SK-N-SH treated with all-trans-retinoic acid at 6 μM for 48 hours (cell line): Measurements from ENCODE around the gene TOP2B.

Experiments used
- ATAC-seq: fragments of 200-7000 bp; cut with Tn5 transposase; 3 replicates; pipeline ENCODE4 v1.9.1; 2020; ENCODE audit warnings: mild to moderate bottlenecking, moderate library complexity
- ARNTL ChIP-seq: fragments of 450-650 bp; formaldehyde crosslinking; IDR thresholded peaks from 2 replicates; pipeline ENCODE4 v1.5.0; 2020; ENCODE audit warnings: low read depth, mild to moderate bottlenecking, moderate library complexity, borderline replicate concordance
- BACH2 ChIP-seq: fragments of 250-450 bp; sonication (Bioruptor Pico); IDR thresholded peaks from 2 replicates; pipeline ENCODE4 v1.9.0; 2021; ENCODE audit warnings: mild to moderate bottlenecking, borderline replicate concordance
- CREB5 ChIP-seq: fragments of 250-450 bp; sonication (Bioruptor Pico); IDR thresholded peaks from 2 replicates; pipeline ENCODE4 v1.5.1; 2020; ENCODE audit warnings: low read depth, mild to moderate bottlenecking, moderate library complexity
- CSDC2 ChIP-seq: fragments of 250-450 bp; sonication (Bioruptor Pico); IDR thresholded peaks from 2 replicates; pipeline ENCODE4 v1.5.0; 2020; ENCODE audit warnings: mild to moderate bottlenecking, moderate library complexity
- CSRNP3 ChIP-seq: fragments of 250-450 bp; sonication (Bioruptor Pico); IDR thresholded peaks from 2 replicates; pipeline ENCODE4 v1.5.1; 2021; ENCODE audit warnings: mild to moderate bottlenecking, moderate library complexity
- ESRRG ChIP-seq: fragments of 250-450 bp; sonication (Bioruptor Pico); IDR thresholded peaks from 2 replicates; pipeline ENCODE4 v1.6.1; 2021; ENCODE audit warnings: mild to moderate bottlenecking
- GLIS3 ChIP-seq: fragments of 250-450 bp; sonication (Bioruptor Pico); IDR thresholded peaks from 2 replicates; pipeline ENCODE4 v1.5.0; 2020; ENCODE audit warnings: mild to moderate bottlenecking, moderate library complexity
- ISL1 ChIP-seq: fragments of 250-450 bp; sonication (Bioruptor Pico); IDR thresholded peaks from 2 replicates; pipeline ENCODE4 v2.1.2; 2022; ENCODE audit warnings: mild to moderate bottlenecking, moderate library complexity
- OSR1 ChIP-seq: fragments of 250-450 bp; sonication (Bioruptor Pico); IDR thresholded peaks from 2 replicates; pipeline ENCODE4 v1.8.0; 2022; ENCODE audit warnings: moderate library complexity, mild to moderate bottlenecking, inconsistent platforms
- PATZ1 ChIP-seq: fragments of 250-450 bp; sonication (Bioruptor Pico); IDR thresholded peaks from 2 replicates; pipeline ENCODE4 v1.8.0; 2020; ENCODE audit warnings: mild to moderate bottlenecking, moderate library complexity, borderline replicate concordance
- POU6F1 ChIP-seq: fragments of 250-450 bp; sonication (Bioruptor Pico); IDR thresholded peaks from 2 replicates; pipeline ENCODE4 v1.8.0; 2021; ENCODE audit warnings: low read depth, mild to moderate bottlenecking, moderate library complexity, borderline replicate concordance
- PPARA ChIP-seq: fragments of 250-450 bp; sonication (Bioruptor Pico); IDR thresholded peaks from 2 replicates; pipeline ENCODE4 v1.5.0; 2020; ENCODE audit warnings: mild to moderate bottlenecking, borderline replicate concordance
- RARB ChIP-seq: fragments of 250-450 bp; sonication (Bioruptor Pico); IDR thresholded peaks from 2 replicates; pipeline ENCODE4 v1.8.0; 2021; ENCODE audit warnings: mild to moderate bottlenecking, moderate library complexity
- SNAI2 ChIP-seq: fragments of 250-450 bp; sonication (Bioruptor Pico); IDR thresholded peaks from 2 replicates; pipeline ENCODE4 v1.5.0; 2020; ENCODE audit warnings: mild to moderate bottlenecking, moderate library complexity
- TOX ChIP-seq: fragments of 250-450 bp; sonication (Bioruptor Pico); IDR thresholded peaks from 2 replicates; pipeline ENCODE4 v1.8.0; 2021; ENCODE audit warnings: mild to moderate bottlenecking, moderate library complexity, borderline replicate concordance
- TSHZ2 ChIP-seq: fragments of 250-450 bp; sonication (Bioruptor Pico); IDR thresholded peaks from 2 replicates; pipeline ENCODE4 v1.5.0; 2020; ENCODE audit warnings: mild to moderate bottlenecking, moderate library complexity
- ZC3H10 ChIP-seq: fragments of 250-450 bp; sonication (Bioruptor Pico); IDR thresholded peaks from 2 replicates; pipeline ENCODE4 v1.5.1; 2021; ENCODE audit warnings: mild to moderate bottlenecking, moderate library complexity
- ZFP3 ChIP-seq: fragments of 250-450 bp; sonication (Bioruptor Pico); IDR thresholded peaks from 2 replicates; pipeline ENCODE4 v1.5.0; 2020; ENCODE audit warnings: mild to moderate bottlenecking, moderate library complexity
- ZNF565 ChIP-seq: fragments of 450-650 bp; formaldehyde crosslinking; conservative IDR thresholded peaks from 2 replicates; pipeline ENCODE4 v1.5.0; 2020; ENCODE audit warnings: low read depth, mild to moderate bottlenecking, moderate library complexity
- ZNF70 ChIP-seq: fragments of 450-650 bp; formaldehyde crosslinking; IDR thresholded peaks from 2 replicates; pipeline ENCODE4 v1.5.0; 2020; ENCODE audit warnings: mild to moderate bottlenecking, moderate library complexity
- ZNF8 ChIP-seq: fragments of 450-650 bp; formaldehyde crosslinking; IDR thresholded peaks from 2 replicates; pipeline ENCODE4 v1.5.0; 2020; ENCODE audit warnings: mild to moderate bottlenecking, moderate library complexity

The TOP2B gene

GRCh38 chr3:25689226-25689625 lies 24.5 kb upstream of the TOP2B start:
- ATAC-seq = no peak
- TF ChIP-seq POU6F1 (CRISPR knock-in tag) (no peak), ARNTL (CRISPR knock-in tag) (no peak), ZNF8 (CRISPR knock-in tag) (no peak), CREB5 (CRISPR knock-in tag) (no peak)

- TF ChIP-seq OSR1 (CRISPR knock-in tag) = no peak
- no peak for TF ChIP-seq POU6F1 (CRISPR knock-in tag)
- TF ChIP-seq BACH2 (CRISPR knock-in tag) = no peak
- no peak for TF ChIP-seq SNAI2 (CRISPR knock-in tag)
- TF ChIP-seq ZNF565 (CRISPR knock-in tag) = no peak
- no peak for TF ChIP-seq TOX (CRISPR knock-in tag)
- no peak for TF ChIP-seq ZC3H10 (CRISPR knock-in tag)
These were observed 23.0 kb upstream of the TOP2B start for GRCh38 chr3:25687742-25688141.

GRCh38 chr3:25686766-25687165 lies 22.1 kb upstream of the TOP2B start:
- no peak for TF ChIP-seq ZNF565 (CRISPR knock-in tag)
- no peak for TF ChIP-seq GLIS3 (CRISPR knock-in tag)
- no peak for TF ChIP-seq TOX (CRISPR knock-in tag)
- TF ChIP-seq PPARA (CRISPR knock-in tag) = no peak
- TF ChIP-seq ZC3H10 (CRISPR knock-in tag) = no peak
- no peak for TF ChIP-seq OSR1 (CRISPR knock-in tag)
- no peak for TF ChIP-seq SNAI2 (CRISPR knock-in tag)
- TF ChIP-seq TSHZ2 (CRISPR knock-in tag) = no peak
- no peak for TF ChIP-seq ZFP3 (CRISPR knock-in tag)
- no peak for TF ChIP-seq ISL1 (CRISPR knock-in tag)
- TF ChIP-seq PATZ1 (CRISPR knock-in tag) = no peak
- no peak for TF ChIP-seq BACH2 (CRISPR knock-in tag)
- TF ChIP-seq ZNF70 (CRISPR knock-in tag) = no peak
- TF ChIP-seq ZNF8 (CRISPR knock-in tag) = no peak
- TF ChIP-seq RARB (CRISPR knock-in tag) = no peak
- no peak for TF ChIP-seq CSDC2 (CRISPR knock-in tag)
- no peak for ATAC-seq

More at GRCh38 chr3:25687742-25688141, 23.0 kb upstream of the TOP2B start:
- no peak for ATAC-seq

- no peak for ATAC-seq
- TF ChIP-seq CSDC2 (CRISPR knock-in tag) (no peak), CSRNP3 (CRISPR knock-in tag) (no peak), ARNTL (CRISPR knock-in tag) (no peak), TSHZ2 (CRISPR knock-in tag) (no peak), ZFP3 (CRISPR knock-in tag) (no peak), ESRRG (CRISPR knock-in tag) (no peak)
These were observed 19.2 kb upstream of the TOP2B start for GRCh38 chr3:25683882-25684281.
